ENCODE measurements around the gene SRPK2. TPM values are rescaled to one million over a fixed set of nuclear protein-coding genes. Genes with fewer than 3 reads are reported as not detected.

SRPK2 gene
- total and polyA plus RNA-seq, 2 of the 8 experiments (the other 6 are each of a cell fraction or from before 2014, with no cell fraction given): 10.0 to 47.1 TPM

DNA sequence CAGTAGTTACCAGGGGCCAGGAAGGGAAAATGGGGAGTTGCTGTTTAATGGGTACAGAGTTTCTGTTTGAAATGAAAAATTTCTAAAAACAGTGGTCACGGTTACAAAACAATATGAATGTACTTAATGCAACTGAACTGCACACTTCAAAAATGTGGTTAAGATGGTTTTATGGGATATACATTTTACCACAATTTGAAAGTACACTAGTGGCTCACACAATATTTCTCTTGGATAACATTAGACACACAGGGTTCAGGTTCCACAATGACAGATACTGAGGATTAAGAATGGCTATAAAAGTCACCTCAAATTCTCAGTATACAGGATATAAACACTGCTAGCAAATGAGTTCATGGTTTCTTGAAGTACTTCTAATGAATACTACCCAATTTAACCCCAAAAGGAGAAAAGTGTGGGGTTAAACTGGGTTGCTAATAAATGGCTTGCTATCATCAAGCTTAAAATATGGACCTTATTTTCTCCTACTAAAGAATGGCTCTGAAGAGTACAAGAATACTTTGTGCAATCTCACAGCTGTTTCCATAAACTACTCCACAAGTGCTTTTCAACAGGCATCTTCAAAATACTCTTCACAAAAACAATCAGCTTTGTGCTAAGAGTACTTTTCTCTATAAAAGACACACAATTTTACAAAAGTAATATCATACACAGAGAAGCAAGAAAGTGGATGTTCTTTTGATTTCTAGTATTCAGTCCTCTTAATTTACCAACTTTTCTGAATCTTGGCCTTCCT lies 92.9 kb downstream of the SRPK2 start:
- Histone ChIP-seq H3K23me2 (ENCODE audit: low read depth, low read length) (no peaks in the 10 kb centered on the region), H3K36me3 (ENCODE audit: control insufficient read depth in 2 of 4, insufficient read depth in 4 of 4, low read length in 3 of 4) (no peaks in the 10 kb centered on the region), H2BK5ac (ENCODE audit: low read depth, low read length) (no peak overlapping the region), H3K4me1 (replicated peaks in 1 of 4; ENCODE audit: control insufficient read depth in 3 of 4, insufficient read depth in 4 of 4, low read length in 3 of 4) (peaks cover 3 to 6% (median 5%) of the 10 kb centered on the region in 4 experiments), H3K14ac (ENCODE audit: insufficient read length) (no peak overlapping the region), H3K4me2 (ENCODE audit: insufficient read depth in 1 of 2, low read depth in 2 of 2, low read length in 2 of 2) (no peak overlapping the region), H4K8ac (ENCODE audit: extremely low read depth, insufficient read depth, low read length) (no peak overlapping the region), H3K79me1 (ENCODE audit: low read depth, low read length) (peaks cover 5% of the 10 kb centered on the region; the same call in 1 of the 2 replicates), H2BK15ac (ENCODE audit: low read length) (no peak overlapping the region), H2AK5ac (ENCODE audit: low read depth, low read length) (no peak overlapping the region), H2BK12ac (ENCODE audit: low read depth, low read length) (no peak overlapping the region), H2AFZ (ENCODE audit: low read length) (no peak overlapping the region), H3K27ac (ENCODE audit: low read depth, low read length) (no peak overlapping the region), H4K91ac (replicated peaks; ENCODE audit: insufficient read length, low read length) (no peak overlapping the region), H4K20me1 (replicated peaks in 1 of 2; ENCODE audit: control insufficient read depth in 1 of 2, insufficient read depth in 2 of 2, low read length in 2 of 2) (peaks cover 2 to 7% of the 10 kb centered on the region in 2 experiments), H3K9ac (replicated peaks in 1 of 4; ENCODE audit: extremely low read depth in 1 of 4, low read depth in 3 of 4, low read length in 3 of 4) (no peak overlapping the region), H3K18ac (ENCODE audit: extremely low read depth, low read length) (no peak overlapping the region), H4K5ac (ENCODE audit: insufficient read length, low read depth, low read length) (no peak overlapping the region), H3K4me3 (ENCODE audit: extremely low read depth in 1 of 4, insufficient read depth in 2 of 4, low read depth in 3 of 4, low read length in 4 of 4) (no peak overlapping the region), H3K23ac (ENCODE audit: insufficient read length) (no peak overlapping the region), H2BK20ac (ENCODE audit: low read length) (no peak overlapping the region), H3K27me3 (replicated peaks in 1 of 4; ENCODE audit: control insufficient read depth in 3 of 4, extremely low read depth in 1 of 4, insufficient read depth in 3 of 4, low read length in 3 of 4) (no peaks in the 10 kb centered on the region; a peak in 1 of 7 replicates), H3K9me3 (ENCODE audit: insufficient read depth in 2 of 2, low read depth in 1 of 2, low read length in 1 of 2) (no peaks in the 10 kb centered on the region), H3K4ac (replicated peaks; ENCODE audit: insufficient read length, low read depth, low read length) (no peak overlapping the region), H2BK120ac (replicated peaks; ENCODE audit: low read depth, low read length) (no peak overlapping the region), H3K79me2 (ENCODE audit: control insufficient read depth in 1 of 2, insufficient read depth in 2 of 2, low read length in 2 of 2) (peaks cover 0 to 59% of the 10 kb centered on the region in 2 experiments; a peak in 2 of 4 replicates), H3K56ac (replicated peaks; ENCODE audit: insufficient read length, low read depth, low read length) (no peak overlapping the region)
- WGBS, 2 experiments (ENCODE audit: extremely low coverage in 1 of 2, insufficient coverage in 1 of 2, insufficient read length in 1 of 2, insufficient replicate concordance in 2 of 2, low coverage in 1 of 2, low lambda C conversion rate in 2 of 2, missing lambda C conversion rate in 1 of 2): 91% methylated on average over 1 of the region's 1 CpG; no CpG with 5 or more reads in 1 of the 2 experiments
- TF ChIP-seq TAF7 (optimal IDR thresholded peaks at IDR 0.05; ENCODE audit: borderline replicate concordance, low read depth, low read length): no peak
- ChIA-PET POLR2A (ENCODE audit: partially characterized antibody) (interaction anchor here (0.6 kb wide), 1 partner anchor 340 kb away, joined by 3 read pairs; no protein-coding TSS in a partner anchor), CTCF (ENCODE audit: partially characterized antibody) (interaction anchor here (1.3 kb wide), 2 partner anchors 13 to 142 kb away, joined by 3 to 4 read pairs; no protein-coding TSS in a partner anchor)
- no peak for DNase-seq (ENCODE audit: low read depth in 1 of 2, low spot score in 2 of 2)
- FAIRE-seq: no peak
